ENCODE data around the gene GOLGA8K. TPM values are rescaled to one million over a fixed set of nuclear protein-coding genes. Genes with fewer than 3 reads are reported as not detected.
"Not testable (repeated sequence)": the region's sequence is repeated elsewhere in the genome, so short reads cannot be mapped to it uniquely, and the experiment has no call there.

GOLGA8K gene
- total and polyA plus RNA-seq, 2 experiments from 2014 or later, result 0.24 TPM; not detected in 1

- not testable (repeated sequence) for DNase-seq (ENCODE audit: low spot score); H2AFZ ChIP-seq; H3K36me3 ChIP-seq (ENCODE audit: insufficient read depth); H3K27ac ChIP-seq (ENCODE audit: low read depth); H3K36me3 Mint-ChIP-seq (ENCODE audit: low read depth); H3K4me2 ChIP-seq; H3K4me1 ChIP-seq (ENCODE audit: insufficient read depth); H3K79me2 ChIP-seq (replicated peaks; ENCODE audit: insufficient read depth); H3K4me3 ChIP-seq; H3K27me3 Mint-ChIP-seq (ENCODE audit: insufficient read depth, low read depth, poor library complexity); H4K20me1 ChIP-seq (replicated peaks; ENCODE audit: insufficient read depth); H3K9me2 ChIP-seq (ENCODE audit: insufficient read depth); H3F3A ChIP-seq (replicated peaks; ENCODE audit: low read depth); H3K4me1 Mint-ChIP-seq; H3K27ac Mint-ChIP-seq; H3K4me3 Mint-ChIP-seq; H3K9me3 Mint-ChIP-seq; H3K27me3 ChIP-seq (ENCODE audit: insufficient read depth)
- ATAC-seq, result peak; percentile 17
Observed at GRCh38 chr15:32347037-32347436, 56.1 kb downstream of the GOLGA8K start.

GRCh38 chr15:32345978-32346547, 57.0 kb downstream of the GOLGA8K start:
- not testable (repeated sequence) for H3K27ac ChIP-seq (ENCODE audit: low read depth); H3K79me2 ChIP-seq (replicated peaks; ENCODE audit: insufficient read depth); H4K20me1 ChIP-seq (replicated peaks; ENCODE audit: insufficient read depth); H3K36me3 Mint-ChIP-seq (ENCODE audit: low read depth); H3F3A ChIP-seq (replicated peaks; ENCODE audit: low read depth); H2AFZ ChIP-seq; H3K27me3 Mint-ChIP-seq (ENCODE audit: insufficient read depth, low read depth, poor library complexity); H3K9me3 Mint-ChIP-seq; H3K4me1 Mint-ChIP-seq; H3K36me3 ChIP-seq (ENCODE audit: insufficient read depth); H3K4me3 Mint-ChIP-seq; H3K27ac Mint-ChIP-seq; DNase-seq (ENCODE audit: low spot score); H3K4me2 ChIP-seq; H3K4me1 ChIP-seq (ENCODE audit: insufficient read depth); H3K4me3 ChIP-seq; H3K9me2 ChIP-seq (ENCODE audit: insufficient read depth)
- peaks cover 12% of the 10 kb centered on the region for H3K27me3 ChIP-seq (ENCODE audit: insufficient read depth)
- peak; percentile 16 for ATAC-seq

GRCh38 chr15:32343921-32344320, 59.2 kb downstream of the GOLGA8K start:
- not testable (repeated sequence) for H3K36me3 ChIP-seq (ENCODE audit: insufficient read depth); ATAC-seq; H3K9me3 Mint-ChIP-seq; H3K27me3 Mint-ChIP-seq (ENCODE audit: insufficient read depth, low read depth, poor library complexity); H3K27ac ChIP-seq (ENCODE audit: low read depth); H3K27ac Mint-ChIP-seq; H3K4me3 Mint-ChIP-seq; H3K36me3 Mint-ChIP-seq (ENCODE audit: low read depth); DNase-seq (ENCODE audit: low spot score); H3K4me1 Mint-ChIP-seq; H3K79me2 ChIP-seq (replicated peaks; ENCODE audit: insufficient read depth); H3K4me1 ChIP-seq (ENCODE audit: insufficient read depth); H4K20me1 ChIP-seq (replicated peaks; ENCODE audit: insufficient read depth); H3K4me3 ChIP-seq; H3F3A ChIP-seq (replicated peaks; ENCODE audit: low read depth); H3K9me2 ChIP-seq (ENCODE audit: insufficient read depth); H3K4me2 ChIP-seq; H2AFZ ChIP-seq
- H3K27me3 ChIP-seq (ENCODE audit: insufficient read depth), result peaks cover 14% of the 10 kb centered on the region

Small RNAs within 50 kb of the gene (small RNA-seq; reads per million reads assigned to genes)
- gene RF00096 (ENCODE audit: low replicate concordance) (0.12 reads per million), gene RN7SL185P (ENCODE audit: low replicate concordance) (not detected), gene RN7SL539P (ENCODE audit: low replicate concordance) (not detected)

Other genes with a start within 250 kb of the GOLGA8K start
- not detected in 2 replicates for gene GOLGA8O, start 52.3 kb upstream of the GOLGA8K start, total RNA-seq (2014; rRNA removed; shearing (Covaris generic))
- not detected in 2 replicates for gene GOLGA8O, start 52.3 kb upstream of the GOLGA8K start, polyA plus RNA-seq (2016; fragmentation: Nextera tagmentation; extraction: Ambion mirVana)
- gene GOLGA8N, start 190.2 kb upstream of the GOLGA8K start, total RNA-seq (2014; rRNA removed; shearing (Covaris generic)), result 0.50 and 14.8 TPM in 2 replicates
- 0.17 and 0.40 TPM in 2 replicates for gene GOLGA8N, start 190.2 kb upstream of the GOLGA8K start, polyA plus RNA-seq (2016; fragmentation: Nextera tagmentation; extraction: Ambion mirVana)
- gene ARHGAP11A, start 212.2 kb upstream of the GOLGA8K start, total RNA-seq (2014; rRNA removed; shearing (Covaris generic)), result 38.7 and 43.1 TPM in 2 replicates
- gene ARHGAP11A, start 212.2 kb upstream of the GOLGA8K start, polyA plus RNA-seq (2016; fragmentation: Nextera tagmentation; extraction: Ambion mirVana), result 21.4 and 28.3 TPM in 2 replicates
- 48.1 and 49.2 TPM in 2 replicates for gene SCG5, start 238.4 kb upstream of the GOLGA8K start, total RNA-seq (2014; rRNA removed; shearing (Covaris generic))
- gene SCG5, start 238.4 kb upstream of the GOLGA8K start, polyA plus RNA-seq (2016; fragmentation: Nextera tagmentation; extraction: Ambion mirVana), result 64.4 and 73.3 TPM in 2 replicates

Data from GM23338 (cell line).